HepG2 (cell line): Measurements from ENCODE around the gene SMTNL1. TPM values are rescaled to one million over a fixed set of nuclear protein-coding genes. Genes with fewer than 3 reads are reported as not detected.

ENCODE experiments used
- AGO2 ChIP-seq: fragments of 200-400 bp; formaldehyde crosslinking; optimal IDR thresholded peaks from 2 replicates; pipeline ENCODE3; 2017; ENCODE audit warnings: mild to moderate bottlenecking, low read depth, low read length, moderate library complexity
- ATF1 ChIP-seq: IDR thresholded peaks from 2 replicates; pipeline ENCODE4 v1.6.1; 2016; ENCODE audit warnings: mild to moderate bottlenecking, control low read depth
- DPF2 ChIP-seq: sonication (generic); formaldehyde crosslinking; IDR thresholded peaks from 2 replicates; pipeline ENCODE4 v1.4.0; 2020; ENCODE audit warnings: mild to moderate bottlenecking, low read depth, missing genetic modification reagents, borderline replicate concordance
- EZH2 ChIP-seq: conservative IDR thresholded peaks from 2 replicates; pipeline ENCODE4 v1.6.1; 2012; ENCODE audit warnings: mild to moderate bottlenecking, low read depth, low read length, moderate library complexity
- FOXK2 ChIP-seq: fragments of 450-650 bp; IDR thresholded peaks from 2 replicates; pipeline ENCODE4 v1.6.1; 2016
- GLMP ChIP-seq: sonication (generic); formaldehyde crosslinking; IDR thresholded peaks from 2 replicates; pipeline ENCODE4 v1.9.0; 2021; ENCODE audit warnings: missing genetic modification reagents, mild to moderate bottlenecking, borderline replicate concordance
- ISL2 ChIP-seq: sonication (generic); formaldehyde crosslinking; IDR thresholded peaks from 2 replicates; pipeline ENCODE4 v1.5.0; 2020; ENCODE audit warnings: missing genetic modification reagents
- JUND ChIP-seq: sonication (generic); formaldehyde crosslinking; IDR thresholded peaks from 2 replicates; pipeline ENCODE4 v1.8.0; 2022; ENCODE audit warnings: mild to moderate bottlenecking, missing genetic modification reagents
- KDM3A ChIP-seq: IDR thresholded peaks from 2 replicates; pipeline ENCODE4 v1.6.1; 2018; ENCODE audit warnings: low read depth, missing compliant biosample characterization
- ONECUT2 ChIP-seq: sonication (generic); formaldehyde crosslinking; IDR thresholded peaks from 2 replicates; pipeline ENCODE4 v1.4.0; 2020; ENCODE audit warnings: missing genetic modification reagents
- RNF219 ChIP-seq: sonication (generic); formaldehyde crosslinking; IDR thresholded peaks from 2 replicates; pipeline ENCODE4 v1.5.0; 2020; ENCODE audit warnings: mild to moderate bottlenecking, missing genetic modification reagents
- SALL1 ChIP-seq: sonication (generic); formaldehyde crosslinking; IDR thresholded peaks from 2 replicates; pipeline ENCODE4 v1.8.0; 2022; ENCODE audit warnings: mild to moderate bottlenecking, missing genetic modification reagents
- SMAD3 ChIP-seq: sonication (generic); formaldehyde crosslinking; IDR thresholded peaks from 2 replicates; pipeline ENCODE4 v1.4.0; 2020; ENCODE audit warnings: missing genetic modification reagents
- SMYD3 ChIP-seq: sonication (generic); formaldehyde crosslinking; IDR thresholded peaks from 2 replicates; pipeline ENCODE4 v1.8.1; 2023; ENCODE audit warnings: mild to moderate bottlenecking, missing genetic modification reagents
- SP2 ChIP-seq: sonication (generic); formaldehyde crosslinking; IDR thresholded peaks from 2 replicates; pipeline ENCODE4 v1.5.1; 2020; ENCODE audit warnings: mild to moderate bottlenecking, missing genetic modification reagents
- ZFP91 ChIP-seq: sonication (generic); formaldehyde crosslinking; IDR thresholded peaks from 2 replicates; pipeline ENCODE4 v1.9.0; 2022; ENCODE audit warnings: missing genetic modification reagents, mild to moderate bottlenecking, borderline replicate concordance
- ZFY ChIP-seq: sonication (generic); formaldehyde crosslinking; IDR thresholded peaks from 2 replicates; pipeline ENCODE4 v1.4.0; 2020; ENCODE audit warnings: missing genetic modification reagents
- ZNF354B ChIP-seq: sonication (generic); formaldehyde crosslinking; IDR thresholded peaks from 2 replicates; pipeline ENCODE4 v1.8.0; 2022; ENCODE audit warnings: mild to moderate bottlenecking, missing genetic modification reagents
- ZNF503 ChIP-seq: sonication (generic); formaldehyde crosslinking; IDR thresholded peaks from 2 replicates; pipeline ENCODE4 v1.4.0; 2020; ENCODE audit warnings: missing genetic modification reagents
- ZNF790 ChIP-seq: sonication (generic); formaldehyde crosslinking; IDR thresholded peaks from 2 replicates; pipeline ENCODE4 v1.8.0; 2022; ENCODE audit warnings: missing genetic modification reagents, mild to moderate bottlenecking, borderline replicate concordance
- ZNF878 ChIP-seq: sonication (generic); formaldehyde crosslinking; IDR thresholded peaks from 2 replicates; pipeline ENCODE4 v1.8.1; 2023; ENCODE audit warnings: mild to moderate bottlenecking, missing genetic modification reagents, moderate library complexity
- ZSCAN25 ChIP-seq: sonication (generic); formaldehyde crosslinking; IDR thresholded peaks from 2 replicates; pipeline ENCODE4 v1.8.0; 2022; ENCODE audit warnings: mild to moderate bottlenecking, missing genetic modification reagents
- polyA plus RNA-seq, 8 experiments: library from polyadenylated mRNA; depleted of rRNA in 3 of 8; stranded (reverse) in 7 of 8; unstranded in 1 of 8; fragments of >200 nt; fragmentation: Illumina TruSeq in 4 of 8; extraction: Trizol in 4 of 8; gene quantifications; 2 replicates each; pipeline versions ENCODE4 v1.2.1 to v1.2.3, GENCODE V29; 2011 to 2016; ENCODE audit warnings: low read depth in 4 of 8, missing spikeins in 1 of 8, mixed read lengths in 1 of 8; ENCODE audit not compliant: insufficient read depth in 1 of 8
- total RNA-seq, 5 experiments: library from RNA; depleted of rRNA; stranded (reverse); fragments of >200 nt; fragmentation: Illumina TruSeq; extraction: Trizol; gene quantifications; 2 replicates each; pipeline ENCODE4 v1.2.3, GENCODE V29; 2016; ENCODE audit warnings: low read depth in 1 of 5

SMTNL1 gene
- total and polyA plus RNA-seq, 2 of the 13 experiments (the other 11 are each of a cell fraction or from before 2014, with no cell fraction given) = 0.04 TPM; not detected in 1

GRCh38 chr11:57497303-57498247 lies 39.8 kb upstream of the SMTNL1 start (continued):
- peak; percentile 79 for TF ChIP-seq ZNF503 (CRISPR knock-in tag)
- TF ChIP-seq EZH2 = no peak
- TF ChIP-seq ZNF790 (CRISPR knock-in tag) = no peak
- 0 out of 2 replicates have a peak, but pooled peaks have one; percentile 20 for TF ChIP-seq KDM3A
- TF ChIP-seq ZNF354B (CRISPR knock-in tag) = 0 out of 2 replicates have a peak, but pooled peaks have one; percentile 34
- peak; percentile 39; the same call in 1 of the 2 replicates for TF ChIP-seq GLMP (CRISPR knock-in tag)
- TF ChIP-seq SMYD3 (CRISPR knock-in tag) = 0 out of 2 replicates have a peak, but pooled peaks have one; percentile 24
- peak; percentile 34; the same call in 1 of the 2 replicates for TF ChIP-seq ZFY (CRISPR knock-in tag)
- TF ChIP-seq SMAD3 = peak; percentile 78
- TF ChIP-seq ATF1 (CRISPR knock-in tag) = peak; percentile 31; the same call in 1 of the 2 replicates
- 0 out of 2 replicates have a peak, but pooled peaks have one; percentile 40 for TF ChIP-seq SP2 (CRISPR knock-in tag)
- TF ChIP-seq DPF2 (CRISPR knock-in tag) = peak; percentile 80
- TF ChIP-seq ISL2 (CRISPR knock-in tag) = peak; percentile 76
- TF ChIP-seq FOXK2 = no peak
- 0 out of 2 replicates have a peak, but pooled peaks have one; percentile 64 for TF ChIP-seq ZNF878 (CRISPR knock-in tag)
- peak; percentile 25; the same call in 1 of the 2 replicates for TF ChIP-seq JUND
- TF ChIP-seq ZFP91 = peak; percentile 60; the same call in 1 of the 2 replicates
- no peak for TF ChIP-seq AGO2
- TF ChIP-seq RNF219 (CRISPR knock-in tag) = peak; percentile 74; the same call in 1 of the 2 replicates
- TF ChIP-seq ZSCAN25 = 0 out of 2 replicates have a peak, but pooled peaks have one; percentile 43
- TF ChIP-seq SALL1 = peak; percentile 75
- peak; percentile 98 for TF ChIP-seq ONECUT2 (CRISPR knock-in tag)
